Hypothalamus (tissue), 51 donors: ENCODE measurements around the gene ACAT1.
"Not testable (repeated sequence)": the region's sequence is repeated elsewhere in the genome, so short reads cannot be mapped to it uniquely, and the experiment has no call there.

ENCODE experiments used
- DNase-seq, 51 donors: peaks; one replicate each; lab custom pipeline; 2025; lab: John Stamatoyannopoulos, UW

ACAT1 gene

GRCh38 chr11:108121274-108122155 is at the start of gene ACAT1:
Gene ACAT1 (plus strand): TSS chr11:108121567. CDS start chr11:108121607, 40 bp downstream.
- DNase-seq, result peak; percentile 48 to 98 (median 89)

- DNase-seq, result no peak
Observed at GRCh38 chr11:108084811-108085210, 36.6 kb upstream of the ACAT1 start.

- no peak for DNase-seq
Observed at GRCh38 chr11:108085672-108086071, 35.7 kb upstream of the ACAT1 start.

- DNase-seq, result no peak
Observed at GRCh38 chr11:108092134-108092533, 29.2 kb upstream of the ACAT1 start.

- no peak for DNase-seq
Observed at GRCh38 chr11:108093128-108093904, 28.1 kb upstream of the ACAT1 start.

- no peak for DNase-seq
Observed at GRCh38 chr11:108097179-108097578, 24.2 kb upstream of the ACAT1 start.

GRCh38 chr11:108101090-108101775 is 20.1 kb upstream of the ACAT1 start:
- no peak for DNase-seq

- no peak for DNase-seq
Observed at GRCh38 chr11:108111126-108111525, 10.2 kb upstream of the ACAT1 start.

GRCh38 chr11:108112057-108112456 is 9.3 kb upstream of the ACAT1 start:
- peak in 1 of 51 donors; percentile 10 for DNase-seq

GRCh38 chr11:108115500-108116140 is 5.7 kb upstream of the ACAT1 start:
- peak in 47 of 51 donors; percentile 8 to 87 (median 60) for DNase-seq

- peak in 1 of 51 donors; percentile 5 for DNase-seq
Observed at GRCh38 chr11:108117746-108118371, 3.5 kb upstream of the ACAT1 start.

GRCh38 chr11:108120936-108121273 is 462 bp upstream of the ACAT1 start:
- DNase-seq, result not testable (repeated sequence)

GRCh38 chr11:108122166-108122628 is 830 bp downstream of the ACAT1 start:
- peak in 3 of 51 donors; percentile 4 to 83 (median 16) for DNase-seq

GRCh38 chr11:108125096-108125495 is 3.7 kb downstream of the ACAT1 start:
- DNase-seq, result no peak

- DNase-seq, result no peak
Observed at GRCh38 chr11:108128772-108129171, 7.4 kb downstream of the ACAT1 start.

GRCh38 chr11:108131993-108132392 is 10.6 kb downstream of the ACAT1 start:
- DNase-seq, result no peak

GRCh38 chr11:108132993-108133538 is 11.7 kb downstream of the ACAT1 start:
- DNase-seq, result not testable (repeated sequence)

GRCh38 chr11:108135845-108136544 is 14.6 kb downstream of the ACAT1 start:
- DNase-seq, result no peak

- DNase-seq, result no peak
Observed at GRCh38 chr11:108137212-108137611, 15.8 kb downstream of the ACAT1 start.
